RWPE2 (cell line): Measurements from ENCODE around the gene TMEM11.

ENCODE experiments used
- ATAC-seq: fragments of 200-7000 bp; cut with Tn5 transposase; 3 replicates; pipeline ENCODE4 v1.9.1; 2021; ENCODE audit warnings: low read depth
- DNase-seq: peaks from one replicate; pipeline ENCODE4 v3.0.0-alpha.2; 2020; ENCODE audit warnings: low spot score
- H3K27ac ChIP-seq: fragments of 450-650 bp; 2 replicates; pipeline ENCODE4 v1.5.1; 2017; ENCODE audit warnings: mild to moderate bottlenecking; ENCODE audit not compliant: poor library complexity, severe bottlenecking
- H3K27me3 ChIP-seq: fragments of 250-450 bp; sonication (Bioruptor Pico); 2 replicates; pipeline ENCODE4 v1.5.1; 2021; ENCODE audit warnings: mild to moderate bottlenecking, moderate library complexity; ENCODE audit not compliant: insufficient read depth, poor library complexity, severe bottlenecking
- H3K36me3 ChIP-seq: fragments of 250-450 bp; sonication (Bioruptor Pico); 2 replicates; pipeline ENCODE4 v1.5.1; 2020; ENCODE audit warnings: low read depth, mild to moderate bottlenecking, moderate library complexity
- H3K4me1 ChIP-seq: fragments of 250-450 bp; sonication (Bioruptor Pico); 2 replicates; pipeline ENCODE4 v1.5.1; 2021; ENCODE audit warnings: mild to moderate bottlenecking, moderate library complexity; ENCODE audit not compliant: insufficient read depth, poor library complexity, severe bottlenecking
- H3K4me3 ChIP-seq: fragments of 250-450 bp; sonication (Bioruptor Pico); 2 replicates; pipeline ENCODE4 v1.5.1; 2021; ENCODE audit warnings: mild to moderate bottlenecking, moderate library complexity; ENCODE audit not compliant: severe bottlenecking
- H3K9me3 ChIP-seq: fragments of 250-450 bp; sonication (Bioruptor Pico); 2 replicates; pipeline ENCODE4 v1.5.1; 2021; ENCODE audit warnings: mild to moderate bottlenecking, moderate library complexity; ENCODE audit not compliant: severe bottlenecking
- TF ChIP-seq, protein P1 (sequence below): fragments of 450-650 bp; IDR thresholded peaks from one replicate; pipeline ENCODE4 v1.5.1; 2017; ENCODE audit warnings: mild to moderate bottlenecking, moderate library complexity; ENCODE audit not compliant: poor library complexity, severe bottlenecking

The TMEM11 gene

DNA sequence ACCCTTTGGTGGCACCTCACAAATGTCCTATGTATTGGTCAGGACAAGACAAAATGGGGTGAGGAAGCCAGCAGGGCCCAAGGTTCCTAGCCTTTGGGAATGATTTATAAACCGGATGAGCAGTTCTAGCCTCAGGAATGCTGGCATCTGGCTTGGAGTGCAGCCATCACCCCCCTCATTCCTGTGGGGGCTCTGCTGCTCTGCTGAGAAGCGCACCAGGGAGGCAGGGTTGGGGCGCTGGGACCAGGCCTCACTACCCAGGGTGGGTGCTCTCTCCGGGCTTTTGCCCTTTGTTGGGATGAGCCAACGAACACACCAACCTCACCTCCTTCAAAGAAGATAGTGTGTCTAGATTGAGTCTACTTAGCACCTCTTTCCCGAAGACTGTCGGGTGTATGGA is 39.2 kb downstream of the TMEM11 start:
- ATAC-seq, result no peak
- DNase-seq, result no peak
- TF ChIP-seq, protein P1, sequence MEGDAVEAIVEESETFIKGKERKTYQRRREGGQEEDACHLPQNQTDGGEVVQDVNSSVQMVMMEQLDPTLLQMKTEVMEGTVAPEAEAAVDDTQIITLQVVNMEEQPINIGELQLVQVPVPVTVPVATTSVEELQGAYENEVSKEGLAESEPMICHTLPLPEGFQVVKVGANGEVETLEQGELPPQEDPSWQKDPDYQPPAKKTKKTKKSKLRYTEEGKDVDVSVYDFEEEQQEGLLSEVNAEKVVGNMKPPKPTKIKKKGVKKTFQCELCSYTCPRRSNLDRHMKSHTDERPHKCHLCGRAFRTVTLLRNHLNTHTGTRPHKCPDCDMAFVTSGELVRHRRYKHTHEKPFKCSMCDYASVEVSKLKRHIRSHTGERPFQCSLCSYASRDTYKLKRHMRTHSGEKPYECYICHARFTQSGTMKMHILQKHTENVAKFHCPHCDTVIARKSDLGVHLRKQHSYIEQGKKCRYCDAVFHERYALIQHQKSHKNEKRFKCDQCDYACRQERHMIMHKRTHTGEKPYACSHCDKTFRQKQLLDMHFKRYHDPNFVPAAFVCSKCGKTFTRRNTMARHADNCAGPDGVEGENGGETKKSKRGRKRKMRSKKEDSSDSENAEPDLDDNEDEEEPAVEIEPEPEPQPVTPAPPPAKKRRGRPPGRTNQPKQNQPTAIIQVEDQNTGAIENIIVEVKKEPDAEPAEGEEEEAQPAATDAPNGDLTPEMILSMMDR, result no peak

DNA sequence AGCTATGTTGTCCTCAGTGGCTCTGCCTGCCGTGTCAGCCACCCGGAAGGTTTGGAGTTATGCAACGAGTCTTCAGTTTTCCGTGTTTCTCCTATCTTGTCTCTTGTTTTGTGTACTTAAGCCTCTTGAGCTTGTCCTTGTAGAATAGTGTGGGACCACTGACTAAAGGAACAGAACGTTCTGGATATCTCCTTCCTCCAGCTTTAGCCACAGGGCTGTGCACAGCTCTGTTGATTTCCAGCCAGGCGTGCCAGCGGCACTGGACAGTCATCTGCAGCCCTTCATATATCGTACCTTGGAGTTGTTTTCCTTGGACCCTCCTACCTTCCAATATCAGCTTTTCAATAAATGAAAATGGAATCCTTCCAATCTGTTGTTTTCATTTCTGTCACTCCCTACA is 39.8 kb downstream of the TMEM11 start:
- no peaks in the 10 kb centered on the region; the same call in 1 of the 2 replicates for H3K36me3 ChIP-seq

More for the DNA sequence above, 39.2 kb downstream of the TMEM11 start:
- Histone ChIP-seq H3K4me3 (no peak overlapping the region), H3K27ac (no peak overlapping the region), H3K36me3 (no peaks in the 10 kb centered on the region; the same call in 1 of the 2 replicates), H3K27me3 (no peaks in the 10 kb centered on the region), H3K9me3 (no peaks in the 10 kb centered on the region), H3K4me1 (no peaks in the 10 kb centered on the region)

DNA sequence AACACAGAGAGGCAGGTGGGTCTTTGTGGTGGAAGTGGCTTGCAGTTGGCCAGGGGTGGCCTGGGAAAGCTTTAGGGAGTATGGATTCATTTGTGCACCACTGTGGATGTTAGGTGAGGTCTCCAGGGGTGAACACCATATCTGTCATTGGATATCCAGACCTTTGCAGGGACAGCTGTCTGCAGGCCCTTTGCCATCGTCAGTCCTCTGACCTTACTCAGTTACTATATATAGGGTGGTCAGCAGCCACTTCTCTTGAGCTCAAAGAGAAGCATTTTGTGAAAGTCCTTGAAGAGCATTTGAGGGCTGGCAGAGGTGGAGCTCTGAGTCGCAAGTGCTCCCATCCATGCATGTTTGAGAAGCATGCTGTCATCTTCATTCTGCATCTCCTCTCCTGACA is 40.4 kb downstream of the TMEM11 start:
- ATAC-seq, result no peak
- no peaks in the 10 kb centered on the region; the same call in 1 of the 2 replicates for H3K36me3 ChIP-seq
- no peak for DNase-seq
- TF ChIP-seq, protein P1, result no peak
- H3K27ac ChIP-seq, result no peak overlapping the region
- no peak overlapping the region for H3K4me3 ChIP-seq
- no peaks in the 10 kb centered on the region for H3K9me3 ChIP-seq
- H3K27me3 ChIP-seq, result no peaks in the 10 kb centered on the region
- H3K4me1 ChIP-seq, result no peaks in the 10 kb centered on the region

More for the DNA sequence above, 39.8 kb downstream of the TMEM11 start:
- TF ChIP-seq, protein P1, result no peak
- H3K4me1 ChIP-seq, result no peaks in the 10 kb centered on the region
- no peak for ATAC-seq
- no peaks in the 10 kb centered on the region for H3K9me3 ChIP-seq
- H3K27me3 ChIP-seq, result no peaks in the 10 kb centered on the region
- H3K4me3 ChIP-seq, result no peak overlapping the region
- DNase-seq, result no peak
- no peak overlapping the region for H3K27ac ChIP-seq

DNA sequence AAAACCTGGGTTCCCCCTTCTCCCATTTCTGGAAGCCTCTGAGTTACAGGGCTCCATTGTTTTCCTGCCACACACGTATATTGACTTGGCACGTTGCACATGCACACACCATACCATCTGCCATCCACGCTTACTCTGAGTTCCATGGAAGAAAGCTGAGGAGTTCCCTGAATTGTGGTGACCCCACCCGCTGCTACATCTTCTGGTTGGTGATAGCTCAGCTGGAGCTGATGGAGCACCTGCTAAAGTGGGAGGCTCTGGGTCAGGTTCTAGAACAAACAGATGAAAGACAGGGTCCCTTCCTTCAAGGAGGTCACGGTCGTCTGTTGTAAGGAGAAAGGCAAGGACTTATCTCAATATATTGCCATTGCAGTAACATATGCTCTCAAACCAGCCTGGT is 41.1 kb downstream of the TMEM11 start:
- H3K27ac ChIP-seq, result no peak overlapping the region
- TF ChIP-seq, protein P1, result no peak
- H3K4me1 ChIP-seq, result no peaks in the 10 kb centered on the region
- no peak overlapping the region for H3K4me3 ChIP-seq
- no peak for DNase-seq
- H3K36me3 ChIP-seq, result no peaks in the 10 kb centered on the region; the same call in 1 of the 2 replicates
- no peaks in the 10 kb centered on the region for H3K9me3 ChIP-seq
- no peaks in the 10 kb centered on the region for H3K27me3 ChIP-seq
- ATAC-seq, result no peak

DNA sequence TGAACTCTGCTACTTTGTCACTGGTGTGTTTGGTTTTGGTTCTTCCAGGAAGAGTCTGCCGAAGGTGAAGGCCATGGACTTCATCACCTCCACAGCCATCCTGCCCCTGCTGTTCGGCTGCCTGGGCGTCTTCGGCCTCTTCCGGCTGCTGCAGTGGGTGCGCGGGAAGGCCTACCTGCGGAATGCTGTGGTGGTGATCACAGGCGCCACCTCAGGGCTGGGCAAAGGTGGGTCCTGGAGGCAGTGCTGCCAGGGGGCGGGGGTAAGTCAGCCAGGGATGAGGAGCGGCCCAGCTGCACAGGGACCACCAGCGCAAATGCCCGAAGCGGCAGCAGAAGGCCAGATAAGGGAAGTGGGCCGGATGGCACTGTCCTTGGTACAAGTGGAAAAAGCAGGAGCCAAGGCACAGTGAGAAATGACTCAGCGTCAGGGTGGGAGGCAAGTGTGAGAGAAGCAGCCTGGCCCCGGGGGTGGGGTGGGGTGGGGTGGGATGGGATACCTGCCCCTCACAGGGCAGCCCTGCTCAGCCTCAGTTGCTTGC is 41.9 kb downstream of the TMEM11 start:
- Histone ChIP-seq H3K4me1 (no peaks in the 10 kb centered on the region), H3K27ac (no peak overlapping the region), H3K27me3 (no peaks in the 10 kb centered on the region), H3K36me3 (no peaks in the 10 kb centered on the region; the same call in 1 of the 2 replicates), H3K4me3 (no peak overlapping the region), H3K9me3 (no peaks in the 10 kb centered on the region)
- ATAC-seq (no peak), DNase-seq (no peak)
- TF ChIP-seq, protein P1, result no peak
